GM12878 (cell line): ENCODE results near the gene LEF1. TPM values are rescaled to one million over a fixed set of nuclear protein-coding genes. Genes with fewer than 3 reads are reported as not detected.

Experiments
- MXI1 ChIP-seq: fragments of 150-350 bp; IDR thresholded peaks from 2 replicates; pipeline ENCODE4 v1.6.1; 2011; ENCODE audit warnings: low read depth, mild to moderate bottlenecking, inconsistent platforms, low read length, improper control_type of control experiment
- RB1 ChIP-seq: fragments of 450-650 bp; formaldehyde crosslinking; IDR thresholded peaks from 2 replicates; pipeline ENCODE4 v1.6.1; 2017; ENCODE audit warnings: mild to moderate bottlenecking, borderline replicate concordance
- ZNF384 ChIP-seq: IDR thresholded peaks from 2 replicates; pipeline ENCODE4 v1.6.1; 2012; ENCODE audit warnings: low read depth, mild to moderate bottlenecking, low read length, improper control_type of control experiment, borderline replicate concordance
- polyA plus RNA-seq, 11 experiments: library from polyadenylated mRNA; depleted of rRNA in 4 of 11; unstranded in 6 of 11; stranded (reverse) in 5 of 11; fragments of >200 nt; fragmentation: Nextera tagmentation in 4 of 11; fragmentation: Illumina TruSeq in 1 of 11; extraction: Ambion mirVana in 4 of 11; extraction: Trizol in 1 of 11; gene quantifications; 1 replicate in 1 of 11; 2 replicates in 10 of 11; pipeline versions ENCODE4 v1.2.1 to v1.2.3, GENCODE V29; 2011 to 2016; ENCODE audit warnings: inconsistent platforms in 2 of 11, missing spikeins in 2 of 11, low read depth in 1 of 11
- total RNA-seq, 4 experiments: library from RNA; depleted of rRNA in 3 of 4; stranded (reverse); fragments of >200 nt in 3 of 4; fragmentation: Illumina TruSeq in 1 of 4; extraction: Trizol in 1 of 4; gene quantifications; 2 replicates each; pipeline versions ENCODE4 v1.2.1 to v1.2.3, GENCODE V29; 2013 to 2021
- TF ChIP-seq, protein P1 (sequence below): fragments of 450-650 bp; IDR thresholded peaks from 2 replicates; pipeline ENCODE4 v1.6.1; 2017; ENCODE audit warnings: mild to moderate bottlenecking
- TF ChIP-seq, protein P2 (sequence below): fragments of 450-650 bp; IDR thresholded peaks from 2 replicates; pipeline ENCODE4 v1.6.1; 2016; ENCODE audit warnings: mild to moderate bottlenecking, moderate library complexity, borderline replicate concordance
- TF ChIP-seq, protein P3 (sequence below): fragments of 450-650 bp; IDR thresholded peaks from 2 replicates; pipeline ENCODE4 v1.6.1; 2017; ENCODE audit warnings: mild to moderate bottlenecking, low read depth, inconsistent platforms; ENCODE audit not compliant: poor library complexity, severe bottlenecking

Gene LEF1
- total and polyA plus RNA-seq, 10 of the 15 experiments (the other 5 are each of a cell fraction or from before 2014, with no cell fraction given): 10.2 to 38.1 (median 19.5) TPM

DNA sequence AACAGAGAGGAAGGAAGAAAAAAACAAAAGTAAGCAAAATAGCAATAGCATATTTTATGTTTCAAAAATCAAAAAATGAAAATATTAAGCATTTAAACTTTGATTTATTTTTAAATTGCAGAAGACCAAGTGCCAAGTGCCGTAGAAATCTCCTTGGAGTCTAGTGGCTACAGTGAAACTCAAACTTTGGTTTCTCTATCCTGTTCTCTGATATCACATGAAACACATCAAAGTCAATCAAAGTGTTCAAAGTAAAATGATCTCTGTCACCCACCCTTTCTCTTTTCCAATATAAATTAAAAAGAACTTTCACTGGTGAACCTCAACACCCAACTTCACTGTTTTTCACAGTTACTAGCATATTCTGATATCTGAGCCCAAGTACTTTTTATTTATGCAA is 98.0 kb downstream of the LEF1 start (continued):
- TF ChIP-seq RB1: no peak
- TF ChIP-seq, protein P1, sequence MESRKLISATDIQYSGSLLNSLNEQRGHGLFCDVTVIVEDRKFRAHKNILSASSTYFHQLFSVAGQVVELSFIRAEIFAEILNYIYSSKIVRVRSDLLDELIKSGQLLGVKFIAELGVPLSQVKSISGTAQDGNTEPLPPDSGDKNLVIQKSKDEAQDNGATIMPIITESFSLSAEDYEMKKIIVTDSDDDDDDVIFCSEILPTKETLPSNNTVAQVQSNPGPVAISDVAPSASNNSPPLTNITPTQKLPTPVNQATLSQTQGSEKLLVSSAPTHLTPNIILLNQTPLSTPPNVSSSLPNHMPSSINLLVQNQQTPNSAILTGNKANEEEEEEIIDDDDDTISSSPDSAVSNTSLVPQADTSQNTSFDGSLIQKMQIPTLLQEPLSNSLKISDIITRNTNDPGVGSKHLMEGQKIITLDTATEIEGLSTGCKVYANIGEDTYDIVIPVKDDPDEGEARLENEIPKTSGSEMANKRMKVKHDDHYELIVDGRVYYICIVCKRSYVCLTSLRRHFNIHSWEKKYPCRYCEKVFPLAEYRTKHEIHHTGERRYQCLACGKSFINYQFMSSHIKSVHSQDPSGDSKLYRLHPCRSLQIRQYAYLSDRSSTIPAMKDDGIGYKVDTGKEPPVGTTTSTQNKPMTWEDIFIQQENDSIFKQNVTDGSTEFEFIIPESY: no peak
- no peak for TF ChIP-seq ZNF384
- TF ChIP-seq, protein P2, sequence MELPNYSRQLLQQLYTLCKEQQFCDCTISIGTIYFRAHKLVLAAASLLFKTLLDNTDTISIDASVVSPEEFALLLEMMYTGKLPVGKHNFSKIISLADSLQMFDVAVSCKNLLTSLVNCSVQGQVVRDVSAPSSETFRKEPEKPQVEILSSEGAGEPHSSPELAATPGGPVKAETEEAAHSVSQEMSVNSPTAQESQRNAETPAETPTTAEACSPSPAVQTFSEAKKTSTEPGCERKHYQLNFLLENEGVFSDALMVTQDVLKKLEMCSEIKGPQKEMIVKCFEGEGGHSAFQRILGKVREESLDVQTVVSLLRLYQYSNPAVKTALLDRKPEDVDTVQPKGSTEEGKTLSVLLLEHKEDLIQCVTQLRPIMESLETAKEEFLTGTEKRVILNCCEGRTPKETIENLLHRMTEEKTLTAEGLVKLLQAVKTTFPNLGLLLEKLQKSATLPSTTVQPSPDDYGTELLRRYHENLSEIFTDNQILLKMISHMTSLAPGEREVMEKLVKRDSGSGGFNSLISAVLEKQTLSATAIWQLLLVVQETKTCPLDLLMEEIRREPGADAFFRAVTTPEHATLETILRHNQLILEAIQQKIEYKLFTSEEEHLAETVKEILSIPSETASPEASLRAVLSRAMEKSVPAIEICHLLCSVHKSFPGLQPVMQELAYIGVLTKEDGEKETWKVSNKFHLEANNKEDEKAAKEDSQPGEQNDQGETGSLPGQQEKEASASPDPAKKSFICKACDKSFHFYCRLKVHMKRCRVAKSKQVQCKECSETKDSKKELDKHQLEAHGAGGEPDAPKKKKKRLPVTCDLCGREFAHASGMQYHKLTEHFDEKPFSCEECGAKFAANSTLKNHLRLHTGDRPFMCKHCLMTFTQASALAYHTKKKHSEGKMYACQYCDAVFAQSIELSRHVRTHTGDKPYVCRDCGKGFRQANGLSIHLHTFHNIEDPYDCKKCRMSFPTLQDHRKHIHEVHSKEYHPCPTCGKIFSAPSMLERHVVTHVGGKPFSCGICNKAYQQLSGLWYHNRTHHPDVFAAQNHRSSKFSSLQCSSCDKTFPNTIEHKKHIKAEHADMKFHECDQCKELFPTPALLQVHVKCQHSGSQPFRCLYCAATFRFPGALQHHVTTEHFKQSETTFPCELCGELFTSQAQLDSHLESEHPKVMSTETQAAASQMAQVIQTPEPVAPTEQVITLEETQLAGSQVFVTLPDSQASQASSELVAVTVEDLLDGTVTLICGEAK: no peak
- TF ChIP-seq, protein P3, sequence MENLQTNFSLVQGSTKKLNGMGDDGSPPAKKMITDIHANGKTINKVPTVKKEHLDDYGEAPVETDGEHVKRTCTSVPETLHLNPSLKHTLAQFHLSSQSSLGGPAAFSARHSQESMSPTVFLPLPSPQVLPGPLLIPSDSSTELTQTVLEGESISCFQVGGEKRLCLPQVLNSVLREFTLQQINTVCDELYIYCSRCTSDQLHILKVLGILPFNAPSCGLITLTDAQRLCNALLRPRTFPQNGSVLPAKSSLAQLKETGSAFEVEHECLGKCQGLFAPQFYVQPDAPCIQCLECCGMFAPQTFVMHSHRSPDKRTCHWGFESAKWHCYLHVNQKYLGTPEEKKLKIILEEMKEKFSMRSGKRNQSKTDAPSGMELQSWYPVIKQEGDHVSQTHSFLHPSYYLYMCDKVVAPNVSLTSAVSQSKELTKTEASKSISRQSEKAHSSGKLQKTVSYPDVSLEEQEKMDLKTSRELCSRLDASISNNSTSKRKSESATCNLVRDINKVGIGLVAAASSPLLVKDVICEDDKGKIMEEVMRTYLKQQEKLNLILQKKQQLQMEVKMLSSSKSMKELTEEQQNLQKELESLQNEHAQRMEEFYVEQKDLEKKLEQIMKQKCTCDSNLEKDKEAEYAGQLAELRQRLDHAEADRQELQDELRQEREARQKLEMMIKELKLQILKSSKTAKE: no peak
- TF ChIP-seq MXI1: no peak
